Memory B cell (primary cell): ENCODE measurements around the gene SLC66A1.

ENCODE experiments used
- ATAC-seq: fragments of 150-1000 bp; cut with Tn5 transposase; 2 replicates; pipeline ENCODE4 v1.10.0; 2021; ENCODE audit warnings: low read depth, mild to moderate bottlenecking, moderate library complexity
- DNase-seq, 2 donors: peaks; one replicate each; pipeline ENCODE4 v3.0.0; 2022; ENCODE audit warnings: low spot score in 2 of 2
- H3K27ac Mint-ChIP-seq: one replicate; pipeline ENCODE4 v1.8.0; 2022; ENCODE audit warnings: mild to moderate bottlenecking, moderate library complexity, mixed read lengths
- H3K27me3 Mint-ChIP-seq: one replicate; pipeline ENCODE4 v1.8.0; 2022; ENCODE audit warnings: mixed read lengths
- H3K36me3 Mint-ChIP-seq: one replicate; pipeline ENCODE4 v1.8.0; 2022; ENCODE audit warnings: mild to moderate bottlenecking, mixed read lengths
- H3K4me1 Mint-ChIP-seq: one replicate; pipeline ENCODE4 v1.8.0; 2022; ENCODE audit warnings: mixed read lengths
- H3K4me3 Mint-ChIP-seq: one replicate; pipeline ENCODE4 v1.8.0; 2022; ENCODE audit warnings: mild to moderate bottlenecking, moderate library complexity, mixed read lengths
- H3K9me3 Mint-ChIP-seq: one replicate; pipeline ENCODE4 v1.8.0; 2022; ENCODE audit warnings: mixed read lengths

The SLC66A1 gene

DNA sequence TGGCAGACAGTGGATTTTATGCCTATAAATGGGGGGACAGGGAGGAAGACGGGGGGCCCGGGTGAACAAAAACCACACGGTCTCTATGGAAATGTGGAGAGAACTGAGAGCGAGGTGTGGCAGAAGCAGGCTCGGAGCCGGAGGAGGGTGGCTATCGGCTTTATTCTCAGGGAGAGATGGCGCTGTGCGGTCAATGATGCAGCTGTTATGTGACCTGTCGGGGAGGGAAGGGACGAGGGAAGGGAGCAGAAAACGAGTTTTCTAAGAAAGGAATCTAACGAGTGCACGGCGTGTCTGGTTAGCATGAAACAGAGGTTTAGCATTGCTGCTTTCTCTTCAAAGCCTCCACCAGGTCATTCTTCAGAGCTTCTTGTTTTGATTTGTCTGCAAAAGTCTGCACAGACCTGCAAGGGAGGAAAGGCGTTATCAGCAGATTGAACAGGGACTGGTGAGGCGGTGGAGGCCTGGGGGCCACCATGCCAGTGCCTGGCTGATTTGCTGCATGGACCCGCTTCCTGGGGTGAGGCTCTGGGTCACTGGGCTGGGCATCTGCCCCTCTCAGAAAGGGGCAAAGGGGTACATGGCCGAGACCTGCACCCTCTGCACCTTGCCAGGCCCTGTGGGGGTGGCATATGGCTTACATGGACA, 27.2 kb downstream of the SLC66A1 start:
- peaks cover 5% of the 10 kb centered on the region for H3K4me1 Mint-ChIP-seq
- no peak for ATAC-seq

DNA sequence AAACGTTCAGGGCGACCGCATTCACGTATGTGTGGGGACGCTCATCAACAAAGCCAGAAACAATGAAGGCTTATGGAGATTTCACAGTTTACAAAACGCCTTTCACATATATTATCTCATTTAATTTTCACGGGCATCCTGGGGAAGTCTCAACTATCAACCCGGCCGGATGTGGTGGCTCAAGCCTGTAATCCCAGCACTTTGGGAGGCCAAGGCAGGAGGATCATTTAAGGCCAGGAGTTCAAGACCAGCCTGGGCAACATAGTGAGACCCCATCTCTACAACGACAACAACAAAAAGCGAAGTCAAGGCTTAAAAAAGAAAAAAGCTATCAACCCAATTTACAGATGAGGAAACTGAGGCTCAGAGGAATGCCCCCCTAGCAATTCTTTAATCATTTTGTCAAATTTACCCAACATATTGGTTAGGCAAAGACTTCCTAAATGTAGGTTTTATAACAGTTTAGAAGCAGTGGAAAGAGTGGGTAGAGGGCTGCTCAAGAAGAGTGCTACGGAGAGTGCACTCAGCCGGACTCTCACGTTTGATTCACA, 28.3 kb downstream of the SLC66A1 start:
- Mint-ChIP-seq H3K4me1 (peaks cover 5% of the 10 kb centered on the region), H3K27me3 (no peaks in the 10 kb centered on the region), H3K4me3 (no peak overlapping the region), H3K36me3 (peaks cover 17% of the 10 kb centered on the region), H3K27ac (no peak overlapping the region), H3K9me3 (no peaks in the 10 kb centered on the region)
- no peak for DNase-seq
- no peak for ATAC-seq

More for the DNA sequence above, 27.2 kb downstream of the SLC66A1 start:
- H3K9me3 Mint-ChIP-seq, result no peaks in the 10 kb centered on the region
- no peaks in the 10 kb centered on the region for H3K27me3 Mint-ChIP-seq
- no peak for DNase-seq
- H3K27ac Mint-ChIP-seq, result no peak overlapping the region
- no peak overlapping the region for H3K4me3 Mint-ChIP-seq
- H3K36me3 Mint-ChIP-seq, result peaks cover 17% of the 10 kb centered on the region

GRCh38 chr1:19341201-19342061, 29.3 kb downstream of the SLC66A1 start:
- ATAC-seq, result peak; percentile 79
- Mint-ChIP-seq H3K4me1 (peaks cover 7% of the 10 kb centered on the region), H3K27me3 (no peaks in the 10 kb centered on the region), H3K27ac (no peak overlapping the region), H3K4me3 (no peak overlapping the region), H3K9me3 (no peaks in the 10 kb centered on the region), H3K36me3 (peaks cover 18% of the 10 kb centered on the region)
- peak; percentile 66 to 73 for DNase-seq

DNA sequence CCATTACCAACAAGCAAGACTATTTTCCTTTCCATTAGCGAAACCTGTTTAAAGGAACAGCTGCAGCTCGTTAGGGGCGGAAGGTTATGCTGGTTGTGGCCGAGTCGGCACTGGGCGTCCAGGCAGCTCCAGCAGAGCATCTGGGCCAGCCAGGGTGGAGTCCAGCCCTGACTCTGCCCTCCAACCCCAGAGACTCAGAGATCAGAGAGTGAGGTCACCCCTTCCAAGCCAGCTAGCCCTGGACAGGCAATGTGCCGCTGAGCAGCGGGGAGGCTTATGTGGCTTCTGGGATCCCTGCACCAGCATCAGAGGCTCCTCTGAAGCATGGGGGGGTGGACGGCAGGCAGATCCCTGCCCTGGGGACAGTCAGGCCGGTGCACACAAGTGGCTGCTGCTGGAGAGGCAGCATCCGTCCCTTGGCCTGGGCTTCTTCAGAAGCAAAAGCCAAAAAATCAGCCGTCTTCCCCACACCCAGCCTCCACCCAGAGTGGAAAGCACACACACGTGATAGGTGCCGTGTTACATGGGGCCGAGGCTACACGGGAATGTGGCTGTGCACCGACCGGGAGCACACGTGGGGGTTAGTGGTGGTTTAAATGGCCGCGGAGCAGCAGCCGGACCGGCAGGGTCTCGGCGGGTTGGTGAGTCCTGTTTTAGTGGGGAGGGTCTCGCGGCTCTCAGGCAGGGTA, 30.1 kb downstream of the SLC66A1 start:
- Mint-ChIP-seq H3K27me3 (no peaks in the 10 kb centered on the region), H3K4me3 (no peak overlapping the region), H3K9me3 (no peaks in the 10 kb centered on the region), H3K36me3 (peaks cover 18% of the 10 kb centered on the region), H3K27ac (no peak overlapping the region), H3K4me1 (peaks cover 7% of the 10 kb centered on the region)
- DNase-seq, result no peak
- ATAC-seq, result no peak

- Mint-ChIP-seq H3K27me3 (no peaks in the 10 kb centered on the region), H3K4me3 (no peak overlapping the region), H3K36me3 (peaks cover 16% of the 10 kb centered on the region), H3K27ac (no peak overlapping the region), H3K9me3 (no peaks in the 10 kb centered on the region), H3K4me1 (peaks cover 7% of the 10 kb centered on the region)
- ATAC-seq (no peak), DNase-seq (no peak)
Measured at GRCh38 chr1:19342894-19343616, 30.9 kb downstream of the SLC66A1 start.

GRCh38 chr1:19343617-19344350, 31.7 kb downstream of the SLC66A1 start:
- ATAC-seq (no peak), DNase-seq (no peak)
- Mint-ChIP-seq H3K27me3 (no peaks in the 10 kb centered on the region), H3K27ac (no peak overlapping the region), H3K9me3 (no peaks in the 10 kb centered on the region), H3K4me1 (peaks cover 7% of the 10 kb centered on the region), H3K4me3 (no peak overlapping the region), H3K36me3 (peaks cover 16% of the 10 kb centered on the region)

GRCh38 chr1:19344372-19344810, 32.3 kb downstream of the SLC66A1 start:
- ATAC-seq (peak; percentile 68), DNase-seq (peak; percentile 37 to 54)
- peaks cover 13% of the 10 kb centered on the region for H3K36me3 Mint-ChIP-seq
- H3K9me3 Mint-ChIP-seq, result no peaks in the 10 kb centered on the region
- no peaks in the 10 kb centered on the region for H3K27me3 Mint-ChIP-seq
- H3K27ac Mint-ChIP-seq, result no peak overlapping the region
- H3K4me3 Mint-ChIP-seq, result no peak overlapping the region
- H3K4me1 Mint-ChIP-seq, result peaks cover 7% of the 10 kb centered on the region

DNA sequence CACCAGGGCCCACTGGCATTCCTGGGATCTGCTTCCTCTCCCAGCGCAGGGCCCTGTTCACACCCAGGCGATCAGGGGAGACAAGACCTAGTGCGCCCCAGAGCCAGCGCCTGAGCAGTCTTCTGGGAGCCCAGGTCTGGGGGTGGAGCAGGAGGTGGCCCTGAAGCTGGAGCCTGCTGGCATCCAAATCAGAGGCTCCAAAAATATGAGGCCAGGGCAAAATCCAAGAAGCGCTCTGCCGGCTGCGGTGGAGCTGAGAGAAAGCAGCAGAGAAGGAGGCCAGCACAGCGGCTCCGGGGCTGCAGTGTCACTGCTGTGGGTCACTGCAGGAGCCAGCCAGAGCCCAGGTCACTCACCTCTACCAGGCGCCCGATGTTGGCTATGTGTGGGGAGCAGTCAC, 32.7 kb downstream of the SLC66A1 start:
- H3K36me3 Mint-ChIP-seq, result peaks cover 13% of the 10 kb centered on the region
- no peaks in the 10 kb centered on the region for H3K9me3 Mint-ChIP-seq
- H3K4me1 Mint-ChIP-seq, result peaks cover 7% of the 10 kb centered on the region
- no peaks in the 10 kb centered on the region for H3K27me3 Mint-ChIP-seq
- DNase-seq (no peak), ATAC-seq (no peak)
- no peak overlapping the region for H3K27ac Mint-ChIP-seq
- H3K4me3 Mint-ChIP-seq, result no peak overlapping the region

DNA sequence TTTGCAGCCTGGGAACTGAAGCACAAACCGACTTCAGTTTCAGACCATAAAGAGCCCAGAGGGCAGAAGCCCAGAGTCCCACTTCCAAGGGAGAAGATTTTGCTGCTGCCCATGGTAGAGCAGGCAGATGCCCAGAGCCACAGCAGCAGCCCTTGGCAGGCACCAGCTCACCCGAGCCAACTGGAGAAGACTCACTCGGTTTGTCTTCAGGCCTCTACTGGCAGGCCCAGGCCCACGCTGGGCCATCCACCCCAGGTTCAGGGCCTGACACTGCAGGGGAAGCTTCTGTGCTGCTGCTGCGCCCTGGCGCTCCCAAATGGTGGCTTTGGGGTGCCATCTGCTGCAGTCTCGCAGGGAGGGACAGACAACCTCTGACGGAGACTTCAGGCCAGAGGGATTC, 33.3 kb downstream of the SLC66A1 start:
- DNase-seq (no peak), ATAC-seq (no peak)
- Mint-ChIP-seq H3K36me3 (peaks cover 16% of the 10 kb centered on the region), H3K4me1 (peaks cover 7% of the 10 kb centered on the region), H3K4me3 (no peak overlapping the region), H3K9me3 (no peaks in the 10 kb centered on the region), H3K27me3 (no peaks in the 10 kb centered on the region), H3K27ac (no peak overlapping the region)

DNA sequence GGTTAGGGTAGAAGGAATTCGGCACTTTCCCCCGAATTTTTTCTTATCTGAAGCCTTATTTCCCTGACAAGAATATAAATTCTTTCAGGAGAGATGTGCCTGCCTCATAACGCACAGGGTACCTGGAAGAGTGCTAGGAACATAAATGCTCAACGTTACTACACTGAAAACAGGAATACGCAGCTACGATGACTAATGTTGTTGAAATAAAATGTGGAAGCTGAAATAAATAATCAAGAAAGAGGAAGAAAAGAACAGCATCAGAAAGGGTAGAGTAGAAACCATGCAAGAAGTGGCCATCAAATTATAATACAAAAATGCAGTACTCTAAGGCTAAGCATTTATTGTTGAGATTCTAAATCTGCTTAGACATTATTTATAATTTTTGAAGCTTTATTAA, 33.9 kb downstream of the SLC66A1 start:
- H3K9me3 Mint-ChIP-seq, result no peaks in the 10 kb centered on the region
- peaks cover 17% of the 10 kb centered on the region for H3K36me3 Mint-ChIP-seq
- DNase-seq (no peak), ATAC-seq (no peak)
- no peak overlapping the region for H3K4me3 Mint-ChIP-seq
- no peaks in the 10 kb centered on the region for H3K27me3 Mint-ChIP-seq
- no peak overlapping the region for H3K27ac Mint-ChIP-seq
- H3K4me1 Mint-ChIP-seq, result peaks cover 7% of the 10 kb centered on the region

DNA sequence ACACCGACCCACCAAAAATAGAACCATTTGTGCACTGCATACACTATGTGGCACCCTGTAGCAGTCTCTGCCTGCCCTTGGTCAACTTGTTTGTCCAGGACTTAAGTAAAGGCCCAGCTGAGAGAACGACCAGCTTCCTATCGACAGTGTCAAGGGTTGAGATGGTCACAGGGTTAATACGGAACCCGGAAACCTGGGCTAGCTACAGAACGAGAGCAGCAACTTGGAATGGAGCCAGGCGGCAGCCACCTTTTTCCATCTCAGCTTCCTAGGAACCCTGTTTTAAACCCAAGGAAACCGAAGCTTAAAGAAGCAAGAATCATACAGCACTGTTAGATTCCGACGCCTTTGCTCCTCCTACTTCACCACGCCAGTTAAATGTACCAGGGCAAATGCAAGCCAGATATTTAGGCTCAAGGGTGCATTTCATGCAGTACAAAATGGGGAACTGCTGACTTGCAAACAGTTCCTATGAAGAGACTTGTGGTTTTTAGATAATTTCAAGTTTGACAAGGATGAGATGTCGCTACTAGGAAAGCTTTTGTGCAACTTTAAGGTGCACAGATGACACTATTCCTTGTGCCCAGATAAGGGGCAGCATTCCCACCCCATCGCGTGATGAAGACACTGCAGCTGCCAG, 35.5 kb downstream of the SLC66A1 start:
- Mint-ChIP-seq H3K36me3 (peaks cover 10% of the 10 kb centered on the region), H3K9me3 (no peaks in the 10 kb centered on the region), H3K27me3 (no peaks in the 10 kb centered on the region), H3K27ac (no peak overlapping the region), H3K4me1 (peaks cover 2% of the 10 kb centered on the region), H3K4me3 (no peak overlapping the region)
- DNase-seq (no peak), ATAC-seq (no peak)

GRCh38 chr1:19348441-19349198, 36.5 kb downstream of the SLC66A1 start:
- Mint-ChIP-seq H3K4me1 (peaks cover 2% of the 10 kb centered on the region), H3K27ac (no peak overlapping the region), H3K36me3 (peaks cover 10% of the 10 kb centered on the region), H3K4me3 (no peak overlapping the region), H3K9me3 (no peaks in the 10 kb centered on the region), H3K27me3 (no peaks in the 10 kb centered on the region)
- DNase-seq (no peak), ATAC-seq (no peak)
